AG08395 (cell line): ENCODE measurements around the gene IL27RA.

ENCODE experiments used
- DNase-seq: peaks from one replicate; pipeline ENCODE4 v3.0.0; 2012; ENCODE audit warnings: mixed read lengths, low spot score

IL27RA gene

GRCh38 chr19:14059652-14060155 lies 28.1 kb downstream of the IL27RA start:
- no peak for DNase-seq

GRCh38 chr19:14061081-14061749 lies 29.7 kb downstream of the IL27RA start:
- no peak for DNase-seq

- DNase-seq, result no peak
Measured at GRCh38 chr19:14061751-14062557, 30.4 kb downstream of the IL27RA start, which contains the start of gene PALM3. PALM3 (minus strand) TSS chr19:14062076; CDS start chr19:14061980, 96 bp downstream.

- DNase-seq, result no peak
Measured at GRCh38 chr19:14062558-14062855, 30.9 kb downstream of the IL27RA start.

- DNase-seq, result no peak
Measured at GRCh38 chr19:14063105-14063504, 31.5 kb downstream of the IL27RA start.

GRCh38 chr19:14066134-14066533 lies 34.6 kb downstream of the IL27RA start:
- no peak for DNase-seq

- DNase-seq, result no peak
Measured at GRCh38 chr19:14070268-14071050, 38.9 kb downstream of the IL27RA start.

GRCh38 chr19:14072535-14073260 lies 41.1 kb downstream of the IL27RA start, which contains the start of gene MISP3:
MISP3 (plus strand) TSS chr19:14072786; CDS start chr19:14073310, 524 bp downstream.
- no peak for DNase-seq

GRCh38 chr19:14073261-14073924 lies 41.8 kb downstream of the IL27RA start:
- peak; percentile 77 for DNase-seq

- no peak for DNase-seq
Measured at GRCh38 chr19:14073925-14074838, 42.6 kb downstream of the IL27RA start.

- DNase-seq, result no peak
Measured at GRCh38 chr19:14078411-14078810, 46.8 kb downstream of the IL27RA start.

GRCh38 chr19:14080887-14081796 lies 49.6 kb downstream of the IL27RA start:
- DNase-seq, result peak; percentile 99

- no peak for DNase-seq
Measured at GRCh38 chr19:14081797-14082674, 50.5 kb downstream of the IL27RA start.

GRCh38 chr19:14082675-14082960 lies 51.1 kb downstream of the IL27RA start:
- no peak for DNase-seq

GRCh38 chr19:14085309-14085995 lies 53.9 kb downstream of the IL27RA start, which contains the start of gene C19orf67:
C19orf67 (minus strand) TSS chr19:14085783; CDS start chr19:14085627, 156 bp downstream.
- no peak for DNase-seq

- DNase-seq, result no peak
Measured at GRCh38 chr19:14086098-14086497, 54.5 kb downstream of the IL27RA start.

- no peak for DNase-seq
Measured at GRCh38 chr19:14088634-14089411, 57.3 kb downstream of the IL27RA start.
